Activated CD4-positive, alpha-beta T cell treated with anti-CD3 and anti-CD28 coated beads, Interleukin-2, Interleukin-6, amounts not matched to agents 100 ng/mL and 50 ng/mL, durations not matched to agents 16 hours and 8 hours (primary cell): Measurements from ENCODE around the gene NECAB2.

Source experiments
- DNase-seq: peaks from one replicate; pipeline ENCODE4 v3.0.0-alpha.2; 2020

NECAB2 gene

DNA sequence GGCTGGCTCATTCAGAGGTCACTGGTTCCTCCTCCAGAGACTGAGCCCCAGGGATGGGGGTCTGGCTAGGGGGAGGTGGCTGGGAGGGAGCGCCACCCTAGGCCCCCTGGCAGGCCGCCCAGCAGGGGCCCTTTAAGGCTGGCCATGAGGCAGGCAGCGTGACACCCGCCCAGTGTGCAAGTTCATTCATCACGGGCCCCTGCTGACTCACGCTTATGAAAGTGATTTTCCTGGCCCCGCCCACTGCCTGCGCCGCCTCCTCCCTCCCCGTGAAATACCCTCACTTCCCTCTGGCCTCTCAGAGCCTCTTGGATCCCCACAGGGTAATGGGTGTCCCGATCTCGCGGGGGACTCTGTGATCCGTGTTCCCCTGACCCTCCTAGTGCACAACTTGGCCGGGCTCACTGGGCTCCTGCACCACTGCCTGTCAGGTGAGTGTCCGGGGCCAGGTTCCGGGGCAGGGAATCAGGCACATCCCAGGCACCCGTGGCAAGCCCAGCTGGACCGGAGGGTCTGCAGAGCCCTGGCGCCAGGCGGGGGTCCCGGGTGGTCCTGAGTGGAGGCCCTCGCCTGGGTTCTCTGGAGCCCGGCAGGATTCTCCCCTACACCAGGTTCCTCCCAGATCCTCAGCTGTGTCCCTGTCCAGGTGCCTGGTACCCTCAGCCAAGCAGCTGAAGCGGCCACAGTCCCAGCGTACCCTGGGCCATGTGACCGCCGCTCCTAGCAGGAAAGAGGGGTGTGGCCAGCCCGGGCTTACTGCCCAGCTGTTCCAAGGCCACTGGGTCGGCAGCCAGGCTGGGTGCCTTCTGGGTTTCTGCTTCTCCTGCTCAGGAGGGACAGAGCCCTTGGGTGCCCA lies 14.9 kb upstream of the NECAB2 start, which contains the start of gene OSGIN1:
TSS of gene OSGIN1 (plus strand) at position 301 of the 856 bp plus-strand sequence. CDS start 4,432 bp downstream, outside the sequence.
- peak; percentile 87 for DNase-seq

DNA sequence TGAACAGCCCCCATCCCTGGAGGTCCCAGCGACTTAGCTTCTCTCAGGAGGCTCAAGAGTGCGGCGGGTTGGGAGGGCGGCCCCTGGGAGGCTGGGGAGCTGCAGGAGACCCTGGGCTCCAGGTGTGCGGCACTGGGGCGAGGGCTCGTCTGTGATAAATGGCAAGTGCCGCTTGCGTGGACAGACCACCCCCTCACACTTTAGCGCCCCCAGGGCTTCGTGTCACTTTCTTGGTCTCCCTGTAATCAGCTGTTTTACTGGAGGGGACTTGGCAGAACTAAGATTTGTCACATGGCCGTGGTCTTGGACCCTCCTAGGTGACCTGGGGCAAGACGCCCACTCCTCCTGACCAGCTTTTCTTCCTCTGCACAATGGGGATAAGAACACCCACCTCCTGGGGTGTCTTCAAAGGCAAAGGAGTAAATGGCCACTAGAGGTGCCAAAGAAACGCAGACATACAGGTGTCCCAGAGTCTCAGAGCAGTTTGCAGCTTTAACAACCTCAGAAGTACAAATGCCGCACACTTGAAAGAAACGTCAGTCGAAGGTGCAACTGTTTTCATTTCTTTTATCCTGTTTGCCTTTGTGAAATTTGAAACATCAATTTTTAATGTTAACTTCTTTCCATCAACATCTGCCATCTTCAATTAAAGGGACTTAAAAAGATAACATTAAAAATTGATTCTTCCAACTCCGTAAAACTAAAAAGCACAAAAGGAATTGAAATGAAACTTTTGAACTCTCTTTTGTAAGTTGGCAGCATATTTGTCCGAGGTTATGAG lies 14.1 kb upstream of the NECAB2 start:
- peak; percentile 55 for DNase-seq

- no peak for DNase-seq
These were observed 13.4 kb upstream of the NECAB2 start for GRCh38 chr16:83954577-83955016.

DNA sequence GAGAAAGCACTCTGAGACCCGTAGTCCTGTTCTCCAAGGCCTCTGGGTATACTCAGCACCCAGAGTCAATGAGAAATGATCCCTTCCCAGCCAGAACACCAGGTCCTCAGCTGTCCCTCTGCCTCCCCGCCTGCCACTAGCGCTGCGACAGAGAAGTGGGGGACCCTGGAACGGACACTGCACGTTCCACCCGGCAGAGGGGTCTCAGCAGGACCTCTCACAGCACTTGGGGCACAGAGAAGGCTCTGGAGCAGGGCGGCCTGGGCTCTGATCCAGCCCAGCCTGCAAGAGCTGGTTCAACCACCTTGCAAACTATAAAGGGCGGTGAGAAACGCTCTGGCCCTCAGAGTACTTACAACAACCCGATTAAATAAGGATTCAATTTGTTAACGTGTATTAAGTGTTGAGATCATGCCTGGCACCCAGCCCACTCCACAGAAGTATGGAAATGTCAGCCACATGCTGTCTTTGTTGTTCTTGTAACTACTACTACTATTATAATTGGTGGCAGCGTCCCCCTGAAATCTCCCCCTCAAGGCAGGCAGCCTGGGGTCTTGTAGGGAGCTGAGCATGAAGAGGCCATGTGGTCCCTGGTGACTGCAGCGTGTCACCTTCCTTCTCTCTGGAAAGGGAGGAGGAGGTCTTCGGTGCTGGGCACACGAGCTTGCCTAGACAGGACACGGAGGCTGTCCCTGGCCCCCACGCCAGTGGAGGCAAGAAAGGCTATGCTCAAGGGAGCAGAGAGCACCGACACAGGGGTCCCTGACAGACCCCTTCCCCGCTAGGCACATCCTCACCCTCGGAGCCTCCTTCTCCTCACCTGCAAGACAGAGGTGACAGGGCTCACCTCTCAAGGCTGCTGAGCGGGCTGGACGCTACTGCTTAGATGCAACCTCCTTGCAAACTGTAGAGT lies 12.6 kb upstream of the NECAB2 start:
- DNase-seq = no peak

GRCh38 chr16:83956336-83957289 lies 11.4 kb upstream of the NECAB2 start:
- DNase-seq = peak; percentile 86

GRCh38 chr16:83957296-83957855 lies 10.7 kb upstream of the NECAB2 start:
- no peak for DNase-seq

GRCh38 chr16:83958137-83958845 lies 9.8 kb upstream of the NECAB2 start:
- DNase-seq = no peak

GRCh38 chr16:83958846-83959565 lies 9.0 kb upstream of the NECAB2 start:
- no peak for DNase-seq

DNA sequence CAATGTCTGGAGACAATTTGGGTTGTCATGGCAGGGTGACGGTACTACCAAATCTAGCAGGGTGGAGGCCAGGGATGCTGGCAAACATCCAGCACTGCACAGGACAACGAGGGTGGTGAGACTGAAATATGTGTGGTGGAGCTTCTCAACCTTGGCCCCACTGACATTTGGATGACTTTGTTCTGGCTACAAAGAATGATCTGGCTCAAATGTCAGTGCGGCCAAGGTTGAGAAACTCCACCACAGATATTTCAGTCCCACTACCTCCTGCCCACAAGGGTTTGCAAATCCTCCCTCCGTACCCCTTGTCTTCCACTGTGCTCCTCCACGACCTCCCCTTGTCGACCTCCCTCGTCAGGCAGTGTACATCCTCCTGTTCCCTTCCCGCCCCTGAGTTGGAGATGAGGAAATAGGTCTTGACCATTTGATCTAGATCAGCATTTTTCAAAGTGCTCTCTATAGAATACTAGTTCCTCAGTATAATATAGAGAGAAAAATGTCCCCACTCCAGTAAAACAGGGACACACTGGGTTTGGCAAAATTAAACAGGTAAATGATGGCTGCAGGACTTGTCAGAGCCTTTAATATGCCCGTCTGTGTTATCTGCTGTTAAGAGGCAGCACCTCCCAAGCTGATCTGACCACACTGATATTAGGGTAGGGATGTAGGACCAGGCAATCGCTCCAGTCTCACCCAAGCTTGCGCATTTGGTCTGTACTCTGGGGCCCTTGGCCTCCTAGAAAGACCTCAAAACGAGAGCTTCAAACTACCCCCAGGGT lies 8.2 kb upstream of the NECAB2 start:
- DNase-seq = no peak

DNA sequence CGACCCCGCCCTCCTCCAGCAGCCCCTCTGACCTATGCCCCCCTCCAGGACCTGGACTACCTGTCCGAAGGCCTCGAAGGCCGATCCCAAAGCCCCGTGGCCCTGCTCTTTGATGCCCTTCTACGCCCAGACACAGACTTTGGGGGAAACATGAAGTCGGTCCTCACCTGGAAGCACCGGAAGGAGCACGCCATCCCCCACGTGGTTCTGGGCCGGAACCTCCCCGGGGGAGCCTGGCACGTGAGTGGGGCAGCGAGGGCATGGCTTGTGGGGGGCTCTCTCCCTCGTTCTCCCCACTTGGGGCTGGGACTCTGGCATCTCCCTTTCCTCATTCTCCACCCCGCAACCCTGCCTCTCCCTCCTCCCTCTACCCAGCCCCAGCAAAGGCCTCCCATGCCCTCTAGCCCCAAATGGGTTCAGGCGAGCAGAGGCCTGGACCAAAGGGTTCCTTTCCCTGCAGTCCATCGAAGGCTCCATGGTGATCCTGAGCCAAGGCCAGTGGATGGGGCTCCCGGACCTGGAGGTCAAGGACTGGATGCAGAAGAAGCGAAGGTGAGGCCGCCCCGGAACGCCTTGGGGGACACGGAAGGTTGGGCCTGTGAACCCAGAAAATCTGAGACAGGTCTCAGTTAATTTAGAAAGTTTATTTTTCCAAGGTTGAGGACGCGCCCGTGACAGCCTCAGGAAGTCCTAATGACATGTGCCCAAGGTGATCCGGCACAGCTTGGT lies 7.4 kb upstream of the NECAB2 start:
- DNase-seq = no peak

- DNase-seq = no peak
These were observed 6.5 kb upstream of the NECAB2 start for GRCh38 chr16:83961591-83961990.

- DNase-seq = no peak
These were observed 4.5 kb upstream of the NECAB2 start for GRCh38 chr16:83963277-83964119.

DNA sequence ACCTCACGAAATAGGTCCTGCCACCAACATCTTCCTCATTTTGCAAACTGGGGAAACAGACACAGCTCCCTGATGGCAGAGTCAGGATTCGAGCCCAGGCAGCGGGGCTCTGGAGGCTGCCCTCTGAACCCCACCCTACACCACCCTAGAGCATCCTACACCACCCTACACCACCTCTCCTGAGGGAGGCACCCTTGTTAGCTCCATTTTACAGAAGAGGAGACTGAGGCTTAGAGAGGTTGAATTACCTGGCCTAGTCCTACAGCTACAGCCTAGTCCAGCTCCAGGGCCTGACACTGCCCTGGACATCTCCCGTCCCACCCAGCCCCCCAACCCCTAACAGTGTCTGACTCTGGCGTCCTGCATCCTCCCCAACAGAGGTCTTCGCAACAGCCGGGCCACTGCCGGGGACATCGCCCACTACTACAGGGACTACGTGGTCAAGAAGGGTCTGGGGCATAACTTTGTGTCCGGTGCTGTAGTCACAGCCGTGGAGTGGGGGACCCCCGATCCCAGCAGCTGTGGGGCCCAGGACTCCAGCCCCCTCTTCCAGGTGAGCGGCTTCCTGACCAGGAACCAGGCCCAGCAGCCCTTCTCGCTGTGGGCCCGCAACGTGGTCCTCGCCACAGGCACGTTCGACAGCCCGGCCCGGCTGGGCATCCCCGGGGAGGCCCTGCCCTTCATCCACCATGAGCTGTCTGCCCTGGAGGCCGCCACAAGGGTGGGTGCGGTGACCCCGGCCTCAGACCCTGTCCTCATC lies 3.2 kb upstream of the NECAB2 start:
- no peak for DNase-seq

- no peak for DNase-seq
These were observed 2.4 kb upstream of the NECAB2 start for GRCh38 chr16:83965444-83966152.

DNA sequence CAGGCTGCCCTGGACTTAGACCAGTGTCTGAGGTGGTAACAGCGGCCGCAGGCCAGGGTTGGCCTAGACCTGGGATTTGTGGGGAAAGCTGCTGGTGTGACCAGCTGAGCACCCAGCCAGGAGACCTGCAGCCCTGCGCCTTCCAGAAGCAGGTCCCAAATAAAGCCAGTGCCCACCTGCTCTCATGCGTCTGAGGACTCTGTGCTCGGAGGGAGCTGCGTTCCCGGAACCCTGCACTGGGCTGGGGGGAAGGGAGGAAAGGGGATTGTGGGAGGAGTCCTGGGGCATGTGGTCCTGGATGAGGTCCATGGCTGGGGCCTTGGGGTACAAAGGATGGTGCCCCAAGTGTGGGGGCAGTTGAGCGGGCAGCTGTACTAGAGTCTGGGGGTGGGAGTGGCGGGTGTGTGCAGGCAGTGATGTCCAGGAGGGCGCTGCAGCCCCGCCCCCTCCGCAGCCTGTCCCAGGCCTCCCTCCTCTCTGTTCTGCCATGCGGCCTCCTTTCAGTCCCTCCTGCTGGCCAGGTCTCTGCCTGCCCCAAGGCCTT lies 1.8 kb upstream of the NECAB2 start:
- DNase-seq = no peak

DNA sequence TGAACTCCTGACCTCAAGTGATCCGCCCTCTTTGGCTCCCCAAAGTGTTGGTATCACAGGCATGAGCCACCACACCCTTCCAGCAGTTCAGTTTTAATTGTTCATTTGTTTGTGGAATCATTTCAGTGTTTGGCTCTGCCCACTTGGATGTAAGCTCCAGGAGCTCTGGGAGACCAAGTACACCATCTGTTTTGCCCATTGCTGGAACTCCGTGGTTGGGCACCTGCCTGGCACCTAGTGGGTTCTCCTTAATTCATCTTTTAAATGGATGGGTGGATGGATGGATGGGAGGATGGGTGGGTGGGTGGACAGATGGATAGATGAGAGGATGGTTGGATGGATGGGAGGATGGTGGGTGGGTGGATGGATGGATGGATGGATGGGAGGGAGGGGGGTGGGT lies 953 bp upstream of the NECAB2 start:
- DNase-seq = no peak
